GM12878 (cell line): ENCODE data around the gene MS4A4E. TPM values are rescaled to one million over a fixed set of nuclear protein-coding genes. Genes with fewer than 3 reads are reported as not detected.

Experiments
- BCL11A ChIP-seq: IDR thresholded peaks from 2 replicates; pipeline ENCODE4 v1.6.1; 2011; ENCODE audit warnings: low read depth, low read length
- BRCA1 ChIP-seq: IDR thresholded peaks from 2 replicates; pipeline ENCODE4 v1.6.1; 2011; ENCODE audit warnings: low read depth, low read length, improper control_type of control experiment
- CEBPB ChIP-seq, 2 experiments: fragments of 150-350 bp in 1 of 2; IDR thresholded peaks; 2 replicates each; pipeline ENCODE4 v1.6.1; 2012 to 2014; ENCODE audit warnings: low read depth in 2 of 2, low read length in 2 of 2, borderline replicate concordance in 1 of 2, inconsistent platforms in 1 of 2
- EP300 ChIP-seq, 2 experiments: fragments of 150-350 bp in 1 of 2; IDR thresholded peaks; 2 replicates each; pipeline ENCODE4 v1.6.1; 2011 to 2012; ENCODE audit warnings: low read depth in 2 of 2, low read length in 2 of 2, borderline replicate concordance in 1 of 2, improper control_type of control experiment in 1 of 2, inconsistent platforms in 1 of 2; ENCODE audit not compliant: control insufficient read depth in 1 of 2
- HDGF ChIP-seq: fragments of 450-650 bp; IDR thresholded peaks from 2 replicates; pipeline ENCODE4 v1.6.1; 2016; ENCODE audit warnings: antibody characterized with exemption
- JUNB ChIP-seq: IDR thresholded peaks from 2 replicates; pipeline ENCODE4 v1.6.1; 2016; ENCODE audit warnings: antibody characterized with exemption, mild to moderate bottlenecking
- MEF2B ChIP-seq: fragments of 450-650 bp; IDR thresholded peaks from 2 replicates; pipeline ENCODE4 v1.6.1; 2018; ENCODE audit warnings: mild to moderate bottlenecking, moderate library complexity; ENCODE audit not compliant: partially characterized antibody, poor library complexity, severe bottlenecking
- MTA2 ChIP-seq: fragments of 450-650 bp; IDR thresholded peaks from 2 replicates; pipeline ENCODE4 v1.6.1; 2016; ENCODE audit warnings: low read depth, mild to moderate bottlenecking, moderate library complexity
- MYB ChIP-seq: fragments of 150-350 bp; IDR thresholded peaks from 2 replicates; pipeline ENCODE4 v1.6.1; 2014; ENCODE audit warnings: mild to moderate bottlenecking, low read depth, low read length, borderline replicate concordance
- NRF1 ChIP-seq: conservative IDR thresholded peaks from 2 replicates; pipeline ENCODE4 v1.6.1; 2011; ENCODE audit warnings: mild to moderate bottlenecking, low read depth, low read length, improper control_type of control experiment
- POLR2AphosphoS5 ChIP-seq: IDR thresholded peaks from 2 replicates; pipeline ENCODE4 v1.6.1; 2011; ENCODE audit warnings: mild to moderate bottlenecking, low read length, inconsistent platforms
- SIX5 ChIP-seq: IDR thresholded peaks from 2 replicates; pipeline ENCODE4 v1.6.1; 2011; ENCODE audit warnings: mild to moderate bottlenecking, low read depth, low read length, moderate library complexity; ENCODE audit not compliant: severe bottlenecking
- SMAD1 ChIP-seq: fragments of 450-650 bp; IDR thresholded peaks from 2 replicates; pipeline ENCODE4 v1.6.1; 2018; ENCODE audit warnings: mild to moderate bottlenecking, low read depth; ENCODE audit not compliant: partially characterized antibody
- SRF ChIP-seq, 2 experiments: IDR thresholded peaks; 2 replicates each; pipeline ENCODE4 v1.6.1; 2011; ENCODE audit warnings: low read depth in 2 of 2, low read length in 2 of 2, mild to moderate bottlenecking in 1 of 2, moderate library complexity in 1 of 2
- TAF1 ChIP-seq: IDR thresholded peaks from 2 replicates; pipeline ENCODE4 v1.6.1; 2011; ENCODE audit warnings: mild to moderate bottlenecking, low read depth, low read length, borderline replicate concordance
- TCF3 ChIP-seq: IDR thresholded peaks from 2 replicates; pipeline ENCODE4 v1.6.1; 2012; ENCODE audit warnings: low read depth, mild to moderate bottlenecking, low read length, borderline replicate concordance; ENCODE audit not compliant: insufficient read depth
- WRNIP1 ChIP-seq: IDR thresholded peaks from 2 replicates; pipeline ENCODE4 v1.6.1; 2011; ENCODE audit warnings: low read depth, low read length, improper control_type of control experiment, borderline replicate concordance
- polyA plus RNA-seq, 11 experiments: library from polyadenylated mRNA; depleted of rRNA in 4 of 11; unstranded in 6 of 11; stranded (reverse) in 5 of 11; fragments of >200 nt; fragmentation: Nextera tagmentation in 4 of 11; fragmentation: Illumina TruSeq in 1 of 11; extraction: Ambion mirVana in 4 of 11; extraction: Trizol in 1 of 11; gene quantifications; 1 replicate in 1 of 11; 2 replicates in 10 of 11; pipeline versions ENCODE4 v1.2.1 to v1.2.3, GENCODE V29; 2011 to 2016; ENCODE audit warnings: inconsistent platforms in 2 of 11, missing spikeins in 2 of 11, low read depth in 1 of 11
- total RNA-seq, 4 experiments: library from RNA; depleted of rRNA in 3 of 4; stranded (reverse); fragments of >200 nt in 3 of 4; fragmentation: Illumina TruSeq in 1 of 4; extraction: Trizol in 1 of 4; gene quantifications; 2 replicates each; pipeline versions ENCODE4 v1.2.1 to v1.2.3, GENCODE V29; 2013 to 2021
- TF ChIP-seq, protein P1 (sequence below): fragments of 450-650 bp; IDR thresholded peaks from 2 replicates; pipeline ENCODE4 v1.6.1; 2016; ENCODE audit warnings: mild to moderate bottlenecking, moderate library complexity, borderline replicate concordance
- TF ChIP-seq, protein P2 (sequence below): fragments of 450-650 bp; IDR thresholded peaks from 2 replicates; pipeline ENCODE4 v1.6.1; 2017; ENCODE audit warnings: mild to moderate bottlenecking
- TF ChIP-seq, protein P3 (sequence below): IDR thresholded peaks from 2 replicates; pipeline ENCODE4 v1.6.1; 2011; ENCODE audit warnings: mild to moderate bottlenecking, low read depth, low read length, moderate library complexity; ENCODE audit not compliant: insufficient replicate concordance
- TF ChIP-seq, protein P4 (sequence below): IDR thresholded peaks from 2 replicates; pipeline ENCODE4 v1.6.1; 2011; ENCODE audit warnings: borderline replicate concordance, low read depth, mild to moderate bottlenecking, moderate library complexity, mixed read lengths, low read length; ENCODE audit not compliant: insufficient read depth; ENCODE audit errors: extremely low read length

MS4A4E gene
- total and polyA plus RNA-seq, 10 of the 15 experiments (the other 5 are each of a cell fraction or from before 2014, with no cell fraction given) = 0.06 to 0.92 (median 0.45) TPM; not detected in 3

DNA sequence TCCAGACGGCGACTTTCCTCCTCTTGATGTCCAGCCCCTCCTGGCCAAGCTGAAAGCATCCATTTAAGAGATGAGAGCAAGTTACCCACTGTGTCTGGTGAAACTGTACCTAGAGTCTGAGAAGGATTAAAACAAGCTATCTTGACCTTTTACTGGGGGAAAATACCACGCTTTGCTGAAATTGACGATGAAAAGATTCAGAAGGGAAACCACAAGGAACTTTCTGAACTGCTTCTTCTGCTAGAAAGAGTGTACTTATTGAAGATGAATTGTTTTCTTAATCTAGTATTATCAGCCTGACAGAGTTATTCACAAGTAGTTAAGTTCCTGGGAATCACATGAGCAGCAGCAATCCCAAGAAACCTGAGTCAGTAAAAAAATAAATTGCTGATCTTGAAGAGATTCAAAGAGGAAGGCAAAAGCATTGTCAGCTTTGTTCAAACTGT is 47.0 kb downstream of the MS4A4E start (continued):
- TF ChIP-seq, protein P1, sequence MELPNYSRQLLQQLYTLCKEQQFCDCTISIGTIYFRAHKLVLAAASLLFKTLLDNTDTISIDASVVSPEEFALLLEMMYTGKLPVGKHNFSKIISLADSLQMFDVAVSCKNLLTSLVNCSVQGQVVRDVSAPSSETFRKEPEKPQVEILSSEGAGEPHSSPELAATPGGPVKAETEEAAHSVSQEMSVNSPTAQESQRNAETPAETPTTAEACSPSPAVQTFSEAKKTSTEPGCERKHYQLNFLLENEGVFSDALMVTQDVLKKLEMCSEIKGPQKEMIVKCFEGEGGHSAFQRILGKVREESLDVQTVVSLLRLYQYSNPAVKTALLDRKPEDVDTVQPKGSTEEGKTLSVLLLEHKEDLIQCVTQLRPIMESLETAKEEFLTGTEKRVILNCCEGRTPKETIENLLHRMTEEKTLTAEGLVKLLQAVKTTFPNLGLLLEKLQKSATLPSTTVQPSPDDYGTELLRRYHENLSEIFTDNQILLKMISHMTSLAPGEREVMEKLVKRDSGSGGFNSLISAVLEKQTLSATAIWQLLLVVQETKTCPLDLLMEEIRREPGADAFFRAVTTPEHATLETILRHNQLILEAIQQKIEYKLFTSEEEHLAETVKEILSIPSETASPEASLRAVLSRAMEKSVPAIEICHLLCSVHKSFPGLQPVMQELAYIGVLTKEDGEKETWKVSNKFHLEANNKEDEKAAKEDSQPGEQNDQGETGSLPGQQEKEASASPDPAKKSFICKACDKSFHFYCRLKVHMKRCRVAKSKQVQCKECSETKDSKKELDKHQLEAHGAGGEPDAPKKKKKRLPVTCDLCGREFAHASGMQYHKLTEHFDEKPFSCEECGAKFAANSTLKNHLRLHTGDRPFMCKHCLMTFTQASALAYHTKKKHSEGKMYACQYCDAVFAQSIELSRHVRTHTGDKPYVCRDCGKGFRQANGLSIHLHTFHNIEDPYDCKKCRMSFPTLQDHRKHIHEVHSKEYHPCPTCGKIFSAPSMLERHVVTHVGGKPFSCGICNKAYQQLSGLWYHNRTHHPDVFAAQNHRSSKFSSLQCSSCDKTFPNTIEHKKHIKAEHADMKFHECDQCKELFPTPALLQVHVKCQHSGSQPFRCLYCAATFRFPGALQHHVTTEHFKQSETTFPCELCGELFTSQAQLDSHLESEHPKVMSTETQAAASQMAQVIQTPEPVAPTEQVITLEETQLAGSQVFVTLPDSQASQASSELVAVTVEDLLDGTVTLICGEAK = no peak; the same call in 1 of the 2 replicates
- TF ChIP-seq JUNB = peak; percentile 30
- no peak for TF ChIP-seq BRCA1
- TF ChIP-seq HDGF = no peak
- TF ChIP-seq, protein P2, sequence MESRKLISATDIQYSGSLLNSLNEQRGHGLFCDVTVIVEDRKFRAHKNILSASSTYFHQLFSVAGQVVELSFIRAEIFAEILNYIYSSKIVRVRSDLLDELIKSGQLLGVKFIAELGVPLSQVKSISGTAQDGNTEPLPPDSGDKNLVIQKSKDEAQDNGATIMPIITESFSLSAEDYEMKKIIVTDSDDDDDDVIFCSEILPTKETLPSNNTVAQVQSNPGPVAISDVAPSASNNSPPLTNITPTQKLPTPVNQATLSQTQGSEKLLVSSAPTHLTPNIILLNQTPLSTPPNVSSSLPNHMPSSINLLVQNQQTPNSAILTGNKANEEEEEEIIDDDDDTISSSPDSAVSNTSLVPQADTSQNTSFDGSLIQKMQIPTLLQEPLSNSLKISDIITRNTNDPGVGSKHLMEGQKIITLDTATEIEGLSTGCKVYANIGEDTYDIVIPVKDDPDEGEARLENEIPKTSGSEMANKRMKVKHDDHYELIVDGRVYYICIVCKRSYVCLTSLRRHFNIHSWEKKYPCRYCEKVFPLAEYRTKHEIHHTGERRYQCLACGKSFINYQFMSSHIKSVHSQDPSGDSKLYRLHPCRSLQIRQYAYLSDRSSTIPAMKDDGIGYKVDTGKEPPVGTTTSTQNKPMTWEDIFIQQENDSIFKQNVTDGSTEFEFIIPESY = no peak
- no peak for TF ChIP-seq NRF1
- peak; percentile 70; the same call in 1 of the 2 replicates for TF ChIP-seq MTA2
- TF ChIP-seq SMAD1 = no peak
- no peak for TF ChIP-seq WRNIP1
- TF ChIP-seq, protein P3, sequence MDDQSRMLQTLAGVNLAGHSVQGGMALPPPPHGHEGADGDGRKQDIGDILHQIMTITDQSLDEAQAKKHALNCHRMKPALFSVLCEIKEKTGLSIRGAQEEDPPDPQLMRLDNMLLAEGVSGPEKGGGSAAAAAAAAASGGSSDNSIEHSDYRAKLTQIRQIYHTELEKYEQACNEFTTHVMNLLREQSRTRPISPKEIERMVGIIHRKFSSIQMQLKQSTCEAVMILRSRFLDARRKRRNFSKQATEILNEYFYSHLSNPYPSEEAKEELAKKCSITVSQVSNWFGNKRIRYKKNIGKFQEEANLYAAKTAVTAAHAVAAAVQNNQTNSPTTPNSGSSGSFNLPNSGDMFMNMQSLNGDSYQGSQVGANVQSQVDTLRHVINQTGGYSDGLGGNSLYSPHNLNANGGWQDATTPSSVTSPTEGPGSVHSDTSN = no peak
- TF ChIP-seq EP300 (IDR thresholded peaks at IDR 0.05; ENCODE audit: borderline replicate concordance in 1 of 2, control insufficient read depth in 1 of 2, low read depth in 2 of 2, low read length in 2 of 2) = peak; percentile 37 to 65; a peak in 2 of 4 replicates
- TF ChIP-seq, protein P4, sequence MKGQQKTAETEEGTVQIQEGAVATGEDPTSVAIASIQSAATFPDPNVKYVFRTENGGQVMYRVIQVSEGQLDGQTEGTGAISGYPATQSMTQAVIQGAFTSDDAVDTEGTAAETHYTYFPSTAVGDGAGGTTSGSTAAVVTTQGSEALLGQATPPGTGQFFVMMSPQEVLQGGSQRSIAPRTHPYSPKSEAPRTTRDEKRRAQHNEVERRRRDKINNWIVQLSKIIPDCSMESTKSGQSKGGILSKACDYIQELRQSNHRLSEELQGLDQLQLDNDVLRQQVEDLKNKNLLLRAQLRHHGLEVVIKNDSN = no peak
- TF ChIP-seq SRF (IDR thresholded peaks at IDR 0.05; ENCODE audit: low read depth in 2 of 2, low read length in 2 of 2) = no peak
- no peak for TF ChIP-seq CEBPB (IDR thresholded peaks at IDR 0.05; ENCODE audit: borderline replicate concordance in 1 of 2, low read depth in 2 of 2, low read length in 2 of 2)
- 0 out of 2 replicates have a peak, but pooled peaks have one; percentile 57 for TF ChIP-seq BCL11A
- no peak for TF ChIP-seq MYB
- no peak for TF ChIP-seq SIX5
- no peak for TF ChIP-seq TCF3
- no peak for TF ChIP-seq MEF2B
- no peak for TF ChIP-seq TAF1
- TF ChIP-seq POLR2AphosphoS5 = no peak
